ENCODE results near the gene MT2A. TPM values are rescaled to one million over a fixed set of nuclear protein-coding genes. Genes with fewer than 3 reads are reported as not detected.

Gene MT2A
- total RNA-seq, 1 donor, result 114 TPM

DNA sequence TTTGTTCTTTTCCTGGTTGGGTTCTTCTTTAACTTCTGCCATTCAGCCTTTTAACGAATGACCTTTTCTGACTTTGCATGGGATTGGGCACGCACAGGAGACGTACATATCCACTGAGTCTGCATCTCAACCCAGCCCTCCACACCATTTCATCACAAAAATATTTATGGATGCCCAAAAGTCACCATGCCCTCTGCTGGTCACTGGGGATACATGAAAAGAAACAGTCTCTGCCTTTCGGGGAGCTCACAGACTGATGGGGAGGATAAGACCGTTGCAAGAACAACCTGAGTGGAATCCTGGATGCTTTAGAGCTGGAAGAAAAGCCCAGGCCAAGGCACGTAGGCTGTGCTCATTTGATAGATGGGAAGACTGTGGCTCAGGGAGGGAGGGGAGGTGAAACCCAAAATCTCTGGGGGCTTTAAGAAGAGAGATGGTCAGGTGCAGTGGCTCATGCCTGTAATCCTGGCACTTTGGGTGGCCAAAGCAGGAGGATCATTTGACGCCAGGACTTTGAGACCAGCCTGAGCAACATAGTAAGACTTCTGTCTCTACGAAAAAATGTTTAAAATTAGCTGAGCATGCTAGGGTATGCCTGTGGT, 7.9 kb upstream of the MT2A start:
- H3K4me3 ChIP-seq (ENCODE audit: low read depth, low read length), result no peak overlapping the region

DNA sequence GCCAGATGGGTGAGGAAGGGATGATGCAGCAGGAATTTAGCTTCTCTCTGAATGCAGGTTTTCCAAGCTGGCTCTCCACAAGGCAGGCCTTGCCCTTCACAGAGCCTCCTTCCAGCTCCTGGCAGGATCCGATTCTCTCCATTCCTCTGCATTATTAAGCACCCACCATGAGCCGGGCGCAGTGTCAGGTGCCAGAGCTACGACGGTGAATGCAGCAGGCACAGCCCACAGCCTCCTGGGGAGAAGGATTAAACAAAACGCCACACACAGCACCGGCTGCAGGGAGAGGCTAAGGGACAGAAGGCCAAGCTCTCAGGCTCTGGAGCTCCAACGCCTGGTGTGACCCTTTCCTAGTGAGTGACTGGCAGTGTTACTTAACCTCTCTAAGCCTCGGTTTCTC, 7.1 kb upstream of the MT2A start:
- DNase-seq (ENCODE audit: low read depth), result no peak
- H3K4me3 ChIP-seq (ENCODE audit: low read depth, low read length), result no peak overlapping the region
- TF ChIP-seq, protein P1, sequence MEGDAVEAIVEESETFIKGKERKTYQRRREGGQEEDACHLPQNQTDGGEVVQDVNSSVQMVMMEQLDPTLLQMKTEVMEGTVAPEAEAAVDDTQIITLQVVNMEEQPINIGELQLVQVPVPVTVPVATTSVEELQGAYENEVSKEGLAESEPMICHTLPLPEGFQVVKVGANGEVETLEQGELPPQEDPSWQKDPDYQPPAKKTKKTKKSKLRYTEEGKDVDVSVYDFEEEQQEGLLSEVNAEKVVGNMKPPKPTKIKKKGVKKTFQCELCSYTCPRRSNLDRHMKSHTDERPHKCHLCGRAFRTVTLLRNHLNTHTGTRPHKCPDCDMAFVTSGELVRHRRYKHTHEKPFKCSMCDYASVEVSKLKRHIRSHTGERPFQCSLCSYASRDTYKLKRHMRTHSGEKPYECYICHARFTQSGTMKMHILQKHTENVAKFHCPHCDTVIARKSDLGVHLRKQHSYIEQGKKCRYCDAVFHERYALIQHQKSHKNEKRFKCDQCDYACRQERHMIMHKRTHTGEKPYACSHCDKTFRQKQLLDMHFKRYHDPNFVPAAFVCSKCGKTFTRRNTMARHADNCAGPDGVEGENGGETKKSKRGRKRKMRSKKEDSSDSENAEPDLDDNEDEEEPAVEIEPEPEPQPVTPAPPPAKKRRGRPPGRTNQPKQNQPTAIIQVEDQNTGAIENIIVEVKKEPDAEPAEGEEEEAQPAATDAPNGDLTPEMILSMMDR (IDR thresholded peaks at IDR 0.05; ENCODE audit: insufficient read depth, low read length), result no peak

More for the DNA sequence above, 7.9 kb upstream of the MT2A start:
- TF ChIP-seq, protein P1 (IDR thresholded peaks at IDR 0.05; ENCODE audit: insufficient read depth, low read length), result peak; percentile 74
- DNase-seq (ENCODE audit: low read depth), result peak; percentile 69

DNA sequence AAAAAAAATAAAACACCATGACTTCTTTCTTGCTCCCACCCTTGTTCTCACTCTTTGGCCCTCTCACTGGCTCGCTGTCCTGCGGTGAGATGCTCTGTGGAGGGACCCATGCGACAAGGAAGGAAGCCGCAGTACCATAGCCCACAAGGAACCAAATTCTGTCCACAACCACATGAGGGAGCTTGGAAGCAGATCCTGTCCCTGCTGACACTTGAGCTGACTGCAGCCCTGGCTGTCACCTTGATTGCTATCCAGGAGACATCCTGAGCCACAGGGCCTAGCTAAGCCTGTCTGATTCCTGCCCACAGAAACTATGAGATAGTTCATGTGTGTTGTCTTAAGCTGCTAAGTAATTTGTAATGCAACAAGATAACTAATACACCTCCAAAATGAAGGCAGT, 4.8 kb upstream of the MT2A start:
- H3K4me3 ChIP-seq (ENCODE audit: low read depth, low read length), result no peak overlapping the region
- TF ChIP-seq, protein P1 (IDR thresholded peaks at IDR 0.05; ENCODE audit: insufficient read depth, low read length), result peak; percentile 43
- peak; percentile 27 for DNase-seq (ENCODE audit: low read depth)

DNA sequence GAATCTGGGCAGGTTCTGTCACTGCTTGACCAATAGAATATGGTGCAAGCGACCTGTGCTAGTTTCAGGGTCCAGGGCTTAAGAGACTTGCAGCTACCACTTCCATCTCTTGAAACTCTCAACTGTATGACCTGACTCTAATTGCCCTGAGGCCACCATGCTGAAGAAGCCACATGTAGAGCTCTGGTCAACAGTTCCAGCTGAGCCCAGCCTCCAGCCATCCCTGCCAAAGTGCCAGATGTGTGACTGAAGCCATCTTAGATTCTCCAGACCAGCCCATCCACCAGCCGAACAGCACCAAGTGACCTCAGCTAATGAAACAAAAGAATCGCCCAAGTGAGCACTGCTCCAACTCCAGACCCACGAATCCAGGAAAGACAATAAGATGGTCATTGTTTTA, 3.4 kb upstream of the MT2A start:
- no peak for DNase-seq (ENCODE audit: low read depth)
- TF ChIP-seq, protein P1 (IDR thresholded peaks at IDR 0.05; ENCODE audit: insufficient read depth, low read length), result no peak
- H3K4me3 ChIP-seq (ENCODE audit: low read depth, low read length), result no peak overlapping the region

DNA sequence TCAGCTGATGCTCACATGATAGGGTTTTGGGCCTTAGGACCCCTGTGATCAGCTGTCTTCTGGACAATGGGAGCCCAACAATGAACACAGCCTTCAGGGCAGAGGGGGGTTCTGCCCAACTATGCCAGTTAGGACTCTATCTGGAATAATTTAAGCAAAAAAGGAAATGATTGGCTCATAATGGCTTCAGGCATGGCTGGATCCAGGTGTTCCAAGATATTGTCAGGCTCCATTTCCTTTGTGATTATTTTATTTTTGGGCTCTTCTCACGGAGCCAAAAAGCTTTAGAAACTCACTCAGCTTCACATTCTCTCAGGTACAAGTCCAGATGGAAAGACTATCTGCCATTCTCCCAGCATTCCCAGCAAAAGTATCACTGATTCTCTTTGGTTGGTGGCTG, 2.9 kb upstream of the MT2A start:
- H3K4me3 ChIP-seq (ENCODE audit: low read depth, low read length), result no peak overlapping the region
- DNase-seq (ENCODE audit: low read depth), result no peak
- TF ChIP-seq, protein P1 (IDR thresholded peaks at IDR 0.05; ENCODE audit: insufficient read depth, low read length), result no peak

DNA sequence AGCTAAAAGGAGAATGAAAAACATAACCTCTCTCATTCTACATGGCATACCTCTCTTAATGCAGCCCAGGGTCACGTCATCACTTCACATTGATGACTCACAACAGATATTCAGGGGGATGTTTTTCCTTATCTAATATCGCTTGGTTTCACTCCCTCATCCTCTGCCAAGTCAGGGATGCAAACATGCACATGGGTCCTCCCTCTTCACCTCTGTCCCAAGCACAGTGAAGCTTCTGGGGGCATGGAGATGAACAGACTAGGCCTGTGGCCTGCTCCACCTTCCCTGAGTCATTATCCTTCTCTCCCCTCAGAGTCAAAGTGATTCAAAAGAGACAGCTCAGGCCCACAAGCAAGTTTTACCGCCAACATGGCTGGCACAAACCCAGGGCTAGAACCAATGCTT, 2.3 kb upstream of the MT2A start:
- TF ChIP-seq, protein P1 (IDR thresholded peaks at IDR 0.05; ENCODE audit: insufficient read depth, low read length), result no peak
- no peak for DNase-seq (ENCODE audit: low read depth)
- H3K4me3 ChIP-seq (ENCODE audit: low read depth, low read length), result no peak overlapping the region

All from fibroblast of the aortic adventitia (primary cell).